Loucy (cell line): Measurements from ENCODE around the gene PIP5K1C.

Source experiments
- H2AFZ ChIP-seq: fragments of 200-600 bp; sonication (generic); 2 replicates; pipeline ENCODE4 v1.6.0; 2016; ENCODE audit warnings: antibody characterized with exemption, mild to moderate bottlenecking, low read length, moderate library complexity
- H3F3A ChIP-seq: fragments of 200-600 bp; 2 replicates; pipeline ENCODE4 v1.6.0; 2016; ENCODE audit warnings: antibody characterized with exemption, low read depth, mild to moderate bottlenecking
- H3K27me3 ChIP-seq: fragments of 200-600 bp; sonication (generic); 2 replicates; pipeline ENCODE4 v1.6.1; 2014; ENCODE audit warnings: low read length, mild to moderate bottlenecking; ENCODE audit not compliant: insufficient read depth, poor library complexity, severe bottlenecking
- H3K36me3 ChIP-seq: fragments of 200-600 bp; sonication (generic); 2 replicates; pipeline ENCODE4 v1.6.1; 2016; ENCODE audit warnings: low read length; ENCODE audit not compliant: insufficient read depth
- H3K4me1 ChIP-seq: fragments of 200-600 bp; sonication (generic); 2 replicates; pipeline ENCODE4 v1.5.1; 2014; ENCODE audit warnings: low read length, mild to moderate bottlenecking; ENCODE audit not compliant: insufficient read depth, poor library complexity, severe bottlenecking
- H3K4me2 ChIP-seq: fragments of 200-600 bp; sonication (generic); 2 replicates; pipeline ENCODE4 v1.6.0; 2014; ENCODE audit warnings: antibody characterized with exemption, low read length, low read depth, mild to moderate bottlenecking; ENCODE audit not compliant: poor library complexity, severe bottlenecking
- H3K4me3 ChIP-seq: fragments of 200-600 bp; sonication (generic); 2 replicates; pipeline ENCODE4 v1.5.1; 2014; ENCODE audit warnings: low read length, mild to moderate bottlenecking, mixed read lengths; ENCODE audit not compliant: poor library complexity, severe bottlenecking
- H3K79me2 ChIP-seq: fragments of 200-600 bp; sonication (generic); 2 replicates; pipeline ENCODE4 v1.6.1; 2014; ENCODE audit warnings: low read length; ENCODE audit not compliant: insufficient read depth
- H3K9ac ChIP-seq: fragments of 200-600 bp; sonication (generic); 2 replicates; pipeline ENCODE4 v1.6.0; 2014; ENCODE audit warnings: mild to moderate bottlenecking, low read depth, low read length, moderate library complexity; ENCODE audit not compliant: poor library complexity, severe bottlenecking
- H3K9me2 ChIP-seq: fragments of 200-600 bp; sonication (generic); replicated peaks from 2 replicates; pipeline ENCODE4 v1.6.1; 2016; ENCODE audit warnings: low read depth, low read length, mixed read lengths
- H3K9me3 ChIP-seq: fragments of 200-600 bp; sonication (generic); 2 replicates; pipeline ENCODE4 v1.6.1; 2014; ENCODE audit warnings: mild to moderate bottlenecking, antibody characterized with exemption, low read length, low read depth; ENCODE audit not compliant: insufficient read depth
- H4K20me1 ChIP-seq: fragments of 200-600 bp; sonication (generic); 2 replicates; pipeline ENCODE4 v1.6.0; 2014; ENCODE audit warnings: antibody characterized with exemption, low read length, mild to moderate bottlenecking; ENCODE audit not compliant: insufficient read depth, poor library complexity, severe bottlenecking
- CTCF ChIP-seq: fragments of 200-600 bp; sonication (generic); conservative IDR thresholded peaks from 2 replicates; pipeline ENCODE4 v1.5.1; 2014; ENCODE audit warnings: mild to moderate bottlenecking, antibody characterized with exemption, low read length
- EZH2phosphoT487 ChIP-seq: fragments of 200-600 bp; IDR thresholded peaks from 2 replicates; pipeline ENCODE4 v1.6.1; 2018; ENCODE audit warnings: antibody characterized with exemption, mild to moderate bottlenecking, moderate library complexity, borderline replicate concordance

PIP5K1C gene

GRCh38 chr19:3669947-3670795 is 30.1 kb downstream of the PIP5K1C start:
- no peak overlapping the region for H3K4me2 ChIP-seq
- no peak overlapping the region for H3K4me3 ChIP-seq
- TF ChIP-seq EZH2phosphoT487: no peak
- no peak for TF ChIP-seq CTCF
- no peaks in the 10 kb centered on the region for H3F3A ChIP-seq
- H3K9me2 ChIP-seq: no peaks in the 10 kb centered on the region
- no peaks in the 10 kb centered on the region for H3K79me2 ChIP-seq
- H4K20me1 ChIP-seq: no peaks in the 10 kb centered on the region
- no peak overlapping the region for H3K9ac ChIP-seq
- H3K36me3 ChIP-seq: no peaks in the 10 kb centered on the region
- no peaks in the 10 kb centered on the region for H3K9me3 ChIP-seq
- no peaks in the 10 kb centered on the region for H3K4me1 ChIP-seq
- H3K27me3 ChIP-seq: no peaks in the 10 kb centered on the region
- no peak overlapping the region for H2AFZ ChIP-seq

GRCh38 chr19:3669082-3669946 is 31.0 kb downstream of the PIP5K1C start:
- Histone ChIP-seq H3K4me1 (no peaks in the 10 kb centered on the region), H2AFZ (no peak overlapping the region), H3K4me2 (no peak overlapping the region), H3K4me3 (no peak overlapping the region), H3K27me3 (no peaks in the 10 kb centered on the region), H3K9me3 (no peaks in the 10 kb centered on the region), H3K9ac (no peak overlapping the region), H3K9me2 (no peaks in the 10 kb centered on the region), H3F3A (no peaks in the 10 kb centered on the region), H4K20me1 (no peaks in the 10 kb centered on the region), H3K36me3 (no peaks in the 10 kb centered on the region; the same call in 1 of the 2 replicates), H3K79me2 (no peaks in the 10 kb centered on the region)
- TF ChIP-seq CTCF (no peak), EZH2phosphoT487 (no peak)

GRCh38 chr19:3668331-3669081 is 31.8 kb downstream of the PIP5K1C start:
- Histone ChIP-seq H3K79me2 (no peaks in the 10 kb centered on the region), H3K9me2 (no peaks in the 10 kb centered on the region), H3K9me3 (no peaks in the 10 kb centered on the region), H2AFZ (no peak overlapping the region), H4K20me1 (no peaks in the 10 kb centered on the region), H3K36me3 (no peaks in the 10 kb centered on the region; the same call in 1 of the 2 replicates), H3K4me2 (no peak overlapping the region), H3K9ac (no peak overlapping the region), H3K4me3 (no peak overlapping the region), H3F3A (no peaks in the 10 kb centered on the region), H3K4me1 (no peaks in the 10 kb centered on the region), H3K27me3 (no peaks in the 10 kb centered on the region)
- TF ChIP-seq CTCF: no peak
- no peak for TF ChIP-seq EZH2phosphoT487
